GM23338 (cell line): ENCODE measurements around the gene BHLHA15. TPM values are rescaled to one million over a fixed set of nuclear protein-coding genes. Genes with fewer than 3 reads are reported as not detected.

Source experiments
- ATAC-seq: fragments of 200-7000 bp; cut with Tn5 transposase; 3 replicates; pipeline ENCODE4 v1.9.1; 2020
- DNase-seq: peaks from one replicate; pipeline ENCODE4 v3.0.0-alpha.2; 2015; ENCODE audit warnings: low spot score
- H2AFZ ChIP-seq: fragments of 200-600 bp; sonication (generic); 2 replicates; pipeline ENCODE4 v1.8.0; 2016; ENCODE audit warnings: antibody characterized with exemption, mild to moderate bottlenecking, moderate library complexity
- H3F3A ChIP-seq: fragments of 200-600 bp; sonication (generic); replicated peaks from 2 replicates; pipeline ENCODE4 v1.8.0; 2017; ENCODE audit warnings: antibody characterized with exemption, mixed run types, low read depth
- H3K27ac ChIP-seq: fragments of 200-600 bp; sonication (generic); 2 replicates; pipeline ENCODE4 v1.6.1; 2016; ENCODE audit warnings: low read depth
- H3K27me3 ChIP-seq: fragments of 200-600 bp; sonication (generic); 2 replicates; pipeline ENCODE4 v1.8.0; 2016; ENCODE audit warnings: mild to moderate bottlenecking, mixed run types, moderate library complexity; ENCODE audit not compliant: insufficient read depth
- H3K36me3 ChIP-seq: fragments of 200-600 bp; sonication (generic); 2 replicates; pipeline ENCODE4 v1.8.0; 2016; ENCODE audit warnings: mild to moderate bottlenecking; ENCODE audit not compliant: insufficient read depth
- H3K4me1 ChIP-seq: fragments of 200-600 bp; sonication (generic); 2 replicates; pipeline ENCODE4 v1.8.0; 2016; ENCODE audit warnings: mild to moderate bottlenecking, moderate library complexity; ENCODE audit not compliant: insufficient read depth
- H3K4me2 ChIP-seq: fragments of 200-600 bp; sonication (generic); 2 replicates; pipeline ENCODE4 v1.7.1; 2017; ENCODE audit warnings: mixed run types
- H3K4me3 ChIP-seq: fragments of 200-600 bp; sonication (generic); 2 replicates; pipeline ENCODE4 v1.6.1; 2016; ENCODE audit warnings: mixed run types
- H3K79me2 ChIP-seq: fragments of 200-600 bp; sonication (generic); replicated peaks from 2 replicates; pipeline ENCODE4 v1.8.0; 2017; ENCODE audit warnings: mild to moderate bottlenecking; ENCODE audit not compliant: insufficient read depth
- H3K9me2 ChIP-seq: fragments of 200-600 bp; sonication (generic); 2 replicates; pipeline ENCODE4 v1.8.0; 2017; ENCODE audit not compliant: insufficient read depth
- H4K20me1 ChIP-seq: fragments of 200-600 bp; sonication (generic); replicated peaks from 2 replicates; pipeline ENCODE4 v1.8.0; 2017; ENCODE audit warnings: mild to moderate bottlenecking; ENCODE audit not compliant: insufficient read depth
- H3K27ac Mint-ChIP-seq: 2 replicates; pipeline ENCODE4 v1.8.0; 2020; ENCODE audit warnings: inconsistent platforms, mild to moderate bottlenecking, moderate library complexity, mixed read lengths
- H3K27me3 Mint-ChIP-seq: 3 replicates; pipeline ENCODE4 v1.8.0; 2022; ENCODE audit warnings: low read depth, mild to moderate bottlenecking, moderate library complexity, mixed read lengths, inconsistent platforms; ENCODE audit not compliant: insufficient read depth, poor library complexity
- H3K36me3 Mint-ChIP-seq: 3 replicates; pipeline ENCODE4 v1.8.0; 2021; ENCODE audit warnings: low read depth, mild to moderate bottlenecking, inconsistent platforms, moderate library complexity, mixed read lengths
- H3K4me1 Mint-ChIP-seq: 3 replicates; pipeline ENCODE4 v1.8.0; 2020; ENCODE audit warnings: mild to moderate bottlenecking, inconsistent platforms, mixed read lengths
- H3K4me3 Mint-ChIP-seq: 3 replicates; pipeline ENCODE4 v1.8.0; 2021; ENCODE audit warnings: moderate library complexity, mild to moderate bottlenecking, inconsistent platforms, mixed read lengths
- H3K9me3 Mint-ChIP-seq: 3 replicates; pipeline ENCODE4 v1.8.0; 2020; ENCODE audit warnings: moderate library complexity, mild to moderate bottlenecking, inconsistent platforms, mixed read lengths
- CTCF ChIP-seq, 2 experiments: fragments of 200-600 bp in 1 of 2; sonication (generic) in 1 of 2; conservative IDR thresholded peaks; 2 replicates each; pipeline versions ENCODE4 v1.5.1 to v1.6.1; 2016 to 2017; ENCODE audit warnings: antibody characterized with exemption in 2 of 2, low read depth in 2 of 2, mild to moderate bottlenecking in 2 of 2, moderate library complexity in 1 of 2
- ETS1 ChIP-seq: IDR thresholded peaks from 2 replicates; pipeline ENCODE4 v1.6.1; 2016; ENCODE audit warnings: antibody characterized with exemption
- EZH2 ChIP-seq: fragments of 200-600 bp; sonication (generic); IDR thresholded peaks from one replicate; pipeline ENCODE4 v1.8.0; 2017; ENCODE audit warnings: antibody characterized with exemption, mild to moderate bottlenecking, low read depth; ENCODE audit not compliant: unreplicated experiment
- EZH2phosphoT487 ChIP-seq: fragments of 200-600 bp; sonication (generic); IDR thresholded peaks from one replicate; pipeline ENCODE4 v1.8.1; 2018; ENCODE audit warnings: antibody characterized with exemption; ENCODE audit not compliant: unreplicated experiment
- NANOG ChIP-seq: IDR thresholded peaks from 2 replicates; pipeline ENCODE4 v1.6.1; 2016; ENCODE audit warnings: antibody characterized with exemption, borderline replicate concordance
- POLR2AphosphoS5 ChIP-seq: IDR thresholded peaks from 2 replicates; pipeline ENCODE4 v1.6.1; 2016; ENCODE audit warnings: antibody characterized with exemption, low read depth
- REST ChIP-seq: IDR thresholded peaks from one replicate; pipeline ENCODE4 v1.6.1; 2018; ENCODE audit warnings: antibody characterized with exemption; ENCODE audit not compliant: unreplicated experiment
- STAT1 ChIP-seq: IDR thresholded peaks from one replicate; pipeline ENCODE4 v1.6.1; 2016; ENCODE audit warnings: antibody characterized with exemption; ENCODE audit not compliant: unreplicated experiment
- ZNF114 ChIP-seq: fragments of 250-450 bp; sonication (Bioruptor Pico); IDR thresholded peaks from 2 replicates; pipeline ENCODE4 v1.5.0; 2020; ENCODE audit warnings: mild to moderate bottlenecking, moderate library complexity
- ZNF331 ChIP-seq: fragments of 250-450 bp; sonication (Bioruptor Pico); IDR thresholded peaks from 2 replicates; pipeline ENCODE4 v1.5.0; 2020; ENCODE audit warnings: low read depth, mild to moderate bottlenecking, moderate library complexity
- polyA plus RNA-seq: library from polyadenylated mRNA; unstranded; fragments of >200 nt; fragmentation: Nextera tagmentation; extraction: Ambion mirVana; gene quantifications from 2 replicates; pipeline ENCODE4 v1.2.1, GENCODE V29; 2016
- total RNA-seq: library from RNA; depleted of rRNA; stranded (reverse); fragments of >200 nt; shearing (Covaris generic); gene quantifications from 2 replicates; pipeline ENCODE4 v1.2.3, GENCODE V29; 2014

Gene BHLHA15
- total and polyA plus RNA-seq, 2 experiments from 2014 or later, result 1.4 to 8.3 TPM

GRCh38 chr7:98192781-98193457 lies 18.3 kb upstream of the BHLHA15 start:
- no peak overlapping the region for H3K27ac Mint-ChIP-seq
- no peak for ATAC-seq
- H3K27ac ChIP-seq, result no peak overlapping the region

More at GRCh38 chr7:98192781-98193457, 18.3 kb upstream of the BHLHA15 start:
- Histone ChIP-seq H3K4me2 (no peak overlapping the region), H3K27me3 (no peaks in the 10 kb centered on the region), H3K9me2 (no peaks in the 10 kb centered on the region), H3K4me3 (no peak overlapping the region), H3F3A (no peaks in the 10 kb centered on the region), H3K36me3 (peaks cover 5% of the 10 kb centered on the region), H3K4me1 (no peaks in the 10 kb centered on the region), H2AFZ (no peak overlapping the region), H4K20me1 (no peaks in the 10 kb centered on the region; the same call in 1 of the 2 replicates), H3K79me2 (0 out of 2 replicates have a peak, but pooled peaks cover 6% of the 10 kb centered on the region)
- no peaks in the 10 kb centered on the region for H3K4me1 Mint-ChIP-seq
- TF ChIP-seq ZNF331 (CRISPR knock-in tag) (no peak), EZH2 (no peak), POLR2AphosphoS5 (no peak), ZNF114 (CRISPR knock-in tag) (no peak), NANOG (no peak), EZH2phosphoT487 (no peak), REST (no peak), STAT1 (no peak), CTCF (conservative IDR thresholded peaks at IDR 0.05; ENCODE audit: low read depth in 2 of 2) (no peak), ETS1 (no peak)
- peaks cover 2% of the 10 kb centered on the region for H3K27me3 Mint-ChIP-seq
- no peak for DNase-seq
- no peak overlapping the region for H3K4me3 Mint-ChIP-seq
- H3K36me3 Mint-ChIP-seq, result peaks cover 36% of the 10 kb centered on the region
- H3K9me3 Mint-ChIP-seq, result no peaks in the 10 kb centered on the region
